ENCODE results near the gene HOXD1.

Gene HOXD1

DNA sequence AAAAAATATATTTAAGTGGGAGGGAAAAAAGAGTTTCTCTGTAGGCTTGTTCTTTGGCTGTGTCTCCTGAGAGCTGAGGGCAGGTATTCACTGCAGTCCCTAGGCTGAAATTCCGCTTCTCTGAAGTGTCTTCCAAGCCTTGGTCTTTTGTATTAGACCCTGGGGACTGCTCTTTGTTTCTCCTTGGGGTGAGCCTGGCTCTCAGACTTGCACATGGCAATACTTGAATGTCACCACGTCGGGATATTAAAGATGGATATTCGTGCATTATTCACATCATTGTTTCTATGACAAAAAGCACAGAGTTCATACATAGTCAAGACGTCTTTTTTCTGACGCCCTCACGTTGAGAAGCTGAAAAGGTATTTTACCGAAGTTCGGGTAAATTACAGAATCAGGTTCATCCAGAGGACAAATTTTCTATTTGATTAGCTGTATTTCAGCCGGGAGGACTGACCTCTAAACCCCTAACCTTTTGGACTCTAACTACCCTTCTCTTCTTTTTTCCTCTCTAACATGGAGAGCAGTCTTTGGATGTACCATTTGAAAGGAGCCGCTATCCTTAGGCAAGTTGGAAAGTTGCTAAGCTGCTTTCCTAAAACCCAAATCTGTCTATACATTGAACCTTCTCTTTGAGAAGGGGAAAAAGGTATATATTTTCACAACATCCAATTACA lies 33.8 kb upstream of the HOXD1 start:
- no peak for DNase-seq

DNA sequence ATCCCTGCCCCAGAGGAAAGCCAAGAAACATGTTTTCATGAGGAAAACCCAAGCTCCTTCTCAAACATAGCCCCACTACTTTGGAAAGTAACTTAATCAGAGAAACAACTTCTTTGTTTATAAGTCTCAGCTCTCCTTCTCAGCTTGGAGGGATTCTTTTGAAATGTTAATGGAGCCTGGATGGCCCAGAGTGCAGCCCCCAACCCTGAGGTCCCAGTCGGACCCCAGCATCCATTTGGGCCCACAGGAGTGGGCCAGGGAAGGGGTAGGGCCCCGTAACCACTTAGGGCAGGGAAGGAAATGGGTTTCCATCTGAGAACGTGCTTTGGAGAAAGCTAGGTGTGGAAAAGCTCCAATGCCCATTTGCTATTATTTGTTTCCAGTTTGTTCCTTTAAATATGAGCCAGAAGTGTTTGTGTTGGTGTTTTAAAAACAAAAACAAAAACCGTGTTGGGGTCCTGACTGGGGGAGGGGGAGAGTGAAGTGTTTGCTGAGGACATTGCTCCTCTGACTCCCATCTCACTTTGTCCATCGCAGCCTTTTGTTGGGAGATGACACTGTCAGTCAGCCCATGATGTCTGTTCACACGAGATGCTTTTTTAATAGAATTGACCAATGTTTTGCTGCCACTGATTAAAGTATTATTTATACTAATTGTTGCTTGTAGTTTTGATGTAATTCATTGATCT lies 33.0 kb upstream of the HOXD1 start:
- no peak for DNase-seq

DNA sequence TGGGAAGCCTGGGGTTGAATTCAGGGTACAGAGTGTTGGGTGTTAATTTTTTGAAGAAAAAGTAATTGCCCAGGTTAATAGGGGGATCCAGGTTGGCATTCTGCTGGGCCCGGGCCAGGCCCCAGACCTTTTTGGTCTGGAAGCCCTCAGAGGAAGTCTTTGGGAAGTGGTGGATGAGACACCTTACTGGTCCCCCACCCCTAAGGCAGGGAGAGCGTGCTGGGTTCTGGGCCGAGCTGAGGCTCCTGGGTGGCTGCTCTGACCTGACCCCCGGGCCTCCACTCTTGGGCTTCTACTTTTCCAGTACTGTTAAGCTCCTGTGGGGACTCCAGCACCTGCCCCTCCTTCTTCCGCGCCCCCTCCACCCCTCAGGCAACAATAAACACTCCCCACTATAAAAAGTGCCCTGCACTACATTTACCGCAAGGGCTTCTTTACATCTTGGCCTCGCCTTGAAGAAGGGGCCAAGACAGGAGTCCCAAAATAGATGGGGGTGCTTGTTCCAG lies 32.1 kb upstream of the HOXD1 start:
- DNase-seq: no peak

- no peak for DNase-seq
Measured at GRCh38 chr2:176156807-176157498, 31.5 kb upstream of the HOXD1 start, which contains the start of gene HOXD3. HOXD3 (plus strand) TSS chr2:176157307; CDS start chr2:176169115, 11,808 bp downstream.

DNA sequence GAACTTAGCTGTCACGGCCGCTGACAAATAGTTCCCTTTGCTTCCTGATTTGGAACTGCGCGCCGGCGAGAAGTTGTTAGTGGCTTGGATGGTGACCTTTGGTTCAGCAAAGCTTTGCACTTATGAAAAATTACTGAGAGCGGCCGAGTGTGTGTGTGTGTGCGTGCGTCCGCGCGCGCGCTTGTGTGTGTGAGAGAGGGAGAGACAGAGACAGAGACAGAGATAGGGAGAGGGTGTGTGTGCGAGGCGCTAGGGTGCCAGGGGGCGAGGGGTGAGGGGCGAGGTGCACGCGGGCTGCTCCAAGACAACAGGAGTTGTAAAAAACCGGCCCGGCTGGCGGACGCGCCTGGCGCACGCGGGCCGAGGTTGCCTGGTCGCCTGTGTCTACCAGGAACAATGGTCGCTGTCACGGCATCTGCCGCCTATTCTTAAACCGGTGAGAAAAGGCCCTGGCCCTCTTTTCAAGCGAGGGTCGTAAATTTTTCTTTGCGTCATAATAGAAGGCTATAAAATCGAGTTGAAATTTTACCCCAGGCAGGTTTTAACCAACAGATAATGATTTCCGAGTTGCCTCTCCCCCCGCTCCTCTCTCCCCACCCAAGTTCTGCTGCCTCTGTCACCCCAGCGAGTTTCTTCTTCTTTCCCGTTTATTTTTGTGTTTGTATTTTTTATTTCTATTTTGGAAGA lies 30.8 kb upstream of the HOXD1 start:
- DNase-seq: no peak

DNA sequence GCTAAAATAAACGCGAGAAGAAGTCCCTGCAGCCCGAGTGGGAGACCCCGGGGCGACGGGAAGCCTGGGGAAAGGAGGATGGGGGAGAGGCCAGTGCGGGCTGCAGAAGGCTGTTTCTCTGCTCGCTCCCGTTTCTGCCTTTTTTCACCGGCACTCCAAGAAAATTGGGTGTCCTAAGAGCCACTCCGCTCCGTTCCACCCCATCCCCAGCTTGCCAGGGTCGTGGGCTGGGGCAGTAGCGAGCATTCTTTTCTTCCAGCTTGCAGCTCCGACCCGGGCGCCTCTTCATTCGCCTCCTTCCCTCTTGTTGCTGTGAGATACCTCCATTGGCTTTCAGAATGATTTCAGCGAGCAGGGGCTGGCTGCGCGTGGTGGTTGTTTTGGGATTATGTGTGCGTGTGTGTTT lies 30.3 kb upstream of the HOXD1 start:
- DNase-seq: no peak

DNA sequence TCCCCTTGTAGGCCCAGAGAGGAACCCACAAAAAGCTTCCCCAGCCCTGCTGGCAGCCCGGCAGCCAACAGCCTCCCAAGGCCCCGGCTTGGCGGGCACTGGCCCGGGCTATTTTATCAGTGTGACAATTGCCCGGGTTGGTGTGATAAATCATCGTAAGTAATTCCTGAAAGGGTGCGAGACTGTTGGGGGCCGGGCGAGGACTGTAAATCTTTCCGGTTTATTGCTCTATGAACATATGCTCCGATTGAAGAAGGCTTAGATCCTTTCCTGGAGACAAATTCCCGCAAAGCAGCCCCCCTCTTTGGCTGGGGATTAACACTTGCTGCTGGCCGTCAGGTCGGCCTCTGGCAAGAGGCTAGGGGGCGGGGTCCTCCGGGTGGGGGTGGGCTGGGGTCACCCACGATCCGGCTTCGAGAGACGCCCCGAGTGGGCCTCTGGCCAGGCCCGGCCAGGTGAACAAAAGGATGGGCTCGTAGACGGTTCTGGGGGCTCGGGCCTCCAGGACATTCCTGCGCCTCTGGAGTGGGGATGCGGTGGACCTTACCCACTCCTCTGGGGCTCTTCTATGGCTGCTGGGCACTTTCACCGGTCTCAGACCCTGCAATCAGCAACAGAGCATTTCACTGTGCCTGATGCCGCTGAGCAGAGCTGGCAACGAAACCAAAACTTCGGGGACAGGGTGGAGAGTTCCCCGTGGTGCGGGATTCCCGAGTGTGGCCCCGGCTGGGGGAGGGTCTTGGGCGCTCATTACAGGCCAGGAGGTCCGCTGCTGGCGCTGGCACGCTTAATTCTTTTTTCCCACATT lies 29.4 kb upstream of the HOXD1 start:
- DNase-seq: no peak

DNA sequence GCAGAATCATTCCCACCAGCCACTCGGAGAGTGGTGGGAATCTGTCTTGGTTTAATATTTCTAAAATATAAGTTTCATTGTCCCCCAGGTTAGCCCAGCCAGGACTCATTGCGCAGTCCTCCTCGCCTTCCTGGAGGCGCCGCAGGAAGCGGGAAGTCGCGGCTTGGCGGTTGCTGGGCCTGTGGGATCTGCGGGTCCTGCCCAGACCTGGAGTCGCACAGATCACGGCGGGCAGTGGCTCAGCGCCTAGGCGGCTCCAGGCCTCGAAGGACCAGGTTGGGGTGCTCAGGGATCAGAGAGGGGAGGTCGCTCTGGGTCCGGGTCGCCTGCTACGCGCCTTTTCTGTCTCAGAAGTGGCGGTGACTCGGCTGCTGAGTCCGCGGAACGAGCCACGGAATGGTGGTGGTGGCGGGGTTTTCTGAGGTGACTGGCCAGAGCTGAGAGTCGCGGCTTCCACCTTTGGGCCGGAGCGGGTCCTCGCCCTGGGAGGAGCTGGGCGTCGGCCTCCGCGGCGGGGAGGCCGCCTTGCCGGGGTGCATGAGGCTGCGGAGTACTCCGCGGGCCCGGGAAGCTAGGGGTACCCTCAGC lies 28.7 kb upstream of the HOXD1 start:
- no peak for DNase-seq

DNA sequence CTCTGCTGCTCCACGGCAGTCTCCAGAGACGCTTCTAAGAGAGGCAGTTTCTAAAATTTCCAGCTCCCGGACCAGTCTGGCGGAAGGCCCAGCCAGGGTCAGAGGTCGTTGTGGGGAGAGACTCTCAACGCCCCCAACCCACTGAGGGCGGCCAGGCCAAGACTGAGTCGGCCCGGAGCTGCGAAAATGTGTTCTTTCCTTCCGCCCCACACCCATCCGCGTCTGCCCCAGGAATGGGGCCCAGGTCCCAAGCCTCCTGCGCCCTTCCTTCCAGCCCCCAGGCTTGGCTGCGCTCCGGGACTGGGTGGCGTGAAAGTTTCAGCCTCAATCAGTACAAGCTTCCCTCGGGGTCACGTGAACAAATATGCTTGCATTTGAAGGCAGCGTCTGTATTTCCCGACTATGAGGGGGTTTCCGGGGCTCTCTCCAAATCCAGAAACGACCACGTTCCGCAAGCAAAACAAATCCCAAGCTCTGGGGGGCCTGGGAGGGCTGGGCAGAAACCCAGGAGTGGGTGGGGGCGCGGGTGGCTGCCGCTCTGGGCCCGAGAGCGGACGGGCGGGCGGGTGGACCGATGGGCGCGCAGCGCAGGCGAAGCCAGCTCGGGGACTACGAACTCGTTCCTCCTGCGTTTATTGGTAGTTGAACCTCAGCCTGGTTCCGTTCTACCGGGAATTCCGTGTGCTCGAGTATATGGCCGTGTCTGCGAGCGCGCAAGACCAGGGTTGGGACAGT lies 28.1 kb upstream of the HOXD1 start:
- DNase-seq: no peak

DNA sequence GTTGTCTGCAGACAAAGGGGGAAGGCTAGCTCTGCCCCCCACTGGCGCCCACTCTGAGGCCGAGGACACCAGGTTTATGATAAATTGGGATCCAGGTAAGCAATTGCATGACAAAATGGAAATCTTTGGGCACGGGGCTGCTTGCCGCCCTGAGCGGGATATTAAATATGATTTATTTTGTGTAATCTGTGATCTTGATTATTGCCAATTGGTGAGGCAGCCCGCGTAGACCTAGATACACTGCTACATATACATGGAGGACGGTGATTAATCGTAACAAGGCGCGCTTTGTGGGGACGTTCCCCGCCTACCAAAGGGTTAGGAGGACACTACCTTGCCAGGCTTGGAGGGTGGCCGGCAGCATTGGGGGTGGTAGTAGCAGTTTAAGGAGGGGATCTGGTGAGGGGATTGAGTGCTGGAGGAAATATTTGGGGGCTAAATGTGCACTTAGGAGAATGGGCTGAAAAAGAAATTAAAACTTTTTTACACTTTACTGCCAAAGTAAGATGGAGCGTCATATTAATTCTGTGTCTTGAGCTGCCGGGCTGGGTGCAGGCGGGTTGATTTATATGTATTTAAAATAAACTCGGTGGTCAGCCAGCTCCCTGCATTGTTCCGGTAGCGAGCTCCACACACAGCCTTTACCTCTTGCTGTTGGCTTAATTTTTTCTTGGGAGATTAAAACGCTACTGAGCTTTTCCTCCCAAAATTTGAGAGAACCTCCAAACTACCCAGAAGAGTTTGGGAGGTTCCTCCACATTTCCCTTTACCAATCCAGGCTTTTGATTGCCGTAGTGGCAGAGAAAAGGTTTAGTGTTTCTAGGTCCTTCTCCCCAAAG lies 27.3 kb upstream of the HOXD1 start:
- DNase-seq: no peak

DNA sequence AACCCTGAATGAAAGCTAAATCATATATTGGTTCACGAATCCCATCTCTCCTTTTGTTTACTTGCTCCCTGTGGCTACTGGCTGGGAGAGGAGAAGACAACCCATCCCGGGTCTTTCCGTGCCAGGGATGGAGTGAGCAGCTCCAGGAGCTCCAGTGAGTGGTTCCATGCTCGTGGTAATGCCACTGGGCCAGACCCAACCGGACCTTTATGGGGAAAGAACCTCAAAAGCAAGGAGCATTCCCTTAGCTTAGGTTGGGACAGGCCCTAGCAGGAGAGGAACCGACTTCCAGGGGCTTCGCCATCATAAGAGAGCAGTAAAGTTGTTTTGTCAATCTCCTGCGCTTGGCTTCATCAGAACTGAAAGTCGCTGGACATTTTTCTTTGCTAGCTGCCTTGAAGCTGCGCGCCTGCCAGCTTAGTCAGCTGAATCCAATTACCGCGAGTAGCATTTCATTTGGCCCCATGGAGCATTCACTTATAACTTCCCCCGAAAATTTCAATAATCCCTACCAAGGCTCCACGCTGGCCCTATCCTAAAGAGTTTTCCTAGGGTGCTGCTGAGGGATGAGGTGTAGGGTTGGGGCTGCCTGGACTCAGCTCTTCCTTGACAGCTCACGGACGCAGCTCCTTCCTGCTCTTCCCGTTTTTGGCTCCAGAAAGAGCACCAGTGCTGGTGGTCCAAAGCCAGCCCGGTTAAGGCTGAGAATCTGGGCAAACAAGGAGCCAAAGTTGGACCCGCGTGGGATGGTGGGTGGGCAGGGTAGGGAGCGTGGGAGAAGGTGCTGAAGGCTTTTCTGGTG lies 26.4 kb upstream of the HOXD1 start:
- no peak for DNase-seq

GRCh38 chr2:176162911-176163671 lies 25.4 kb upstream of the HOXD1 start:
- DNase-seq: no peak

GRCh38 chr2:176163672-176164056 lies 24.8 kb upstream of the HOXD1 start:
- no peak for DNase-seq

GRCh38 chr2:176164201-176164600 lies 24.3 kb upstream of the HOXD1 start:
- no peak for DNase-seq

DNA sequence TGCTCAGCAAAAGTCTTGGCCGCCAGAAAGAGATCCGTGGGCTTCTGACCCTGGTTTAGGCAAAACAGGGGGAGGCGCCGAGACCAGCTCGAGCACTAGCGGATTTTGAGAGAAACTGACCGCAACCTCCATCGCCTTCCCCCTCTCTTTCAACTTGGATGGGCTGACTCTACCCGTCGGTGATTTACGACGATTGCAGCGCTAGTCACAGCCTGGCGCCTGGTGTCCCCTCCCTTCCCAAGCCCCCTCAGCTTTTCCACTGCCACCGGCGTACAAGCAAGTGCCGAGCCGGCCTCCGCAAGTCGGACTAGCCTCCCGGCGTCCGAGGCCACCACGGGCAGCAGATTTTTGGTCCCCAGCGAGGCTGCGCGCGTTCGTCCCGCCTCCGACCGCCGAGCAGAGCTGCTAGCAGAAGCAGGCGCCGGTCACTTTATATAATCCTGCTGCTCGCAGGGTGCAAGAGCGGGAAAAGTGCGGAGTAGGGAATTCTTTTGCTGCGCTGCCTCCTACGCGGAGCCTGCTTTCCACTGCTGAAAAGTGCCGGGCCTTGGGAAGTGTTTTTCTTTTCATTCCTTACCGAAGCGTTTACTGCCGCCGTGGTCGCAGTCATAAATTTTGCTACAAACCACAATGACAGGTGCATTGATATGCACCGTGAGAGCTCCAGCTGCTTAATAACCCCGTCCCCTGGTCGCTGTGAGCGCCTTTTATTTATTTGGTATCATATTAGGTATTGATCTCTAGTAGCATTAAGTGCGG lies 23.7 kb upstream of the HOXD1 start:
- DNase-seq: no peak

DNA sequence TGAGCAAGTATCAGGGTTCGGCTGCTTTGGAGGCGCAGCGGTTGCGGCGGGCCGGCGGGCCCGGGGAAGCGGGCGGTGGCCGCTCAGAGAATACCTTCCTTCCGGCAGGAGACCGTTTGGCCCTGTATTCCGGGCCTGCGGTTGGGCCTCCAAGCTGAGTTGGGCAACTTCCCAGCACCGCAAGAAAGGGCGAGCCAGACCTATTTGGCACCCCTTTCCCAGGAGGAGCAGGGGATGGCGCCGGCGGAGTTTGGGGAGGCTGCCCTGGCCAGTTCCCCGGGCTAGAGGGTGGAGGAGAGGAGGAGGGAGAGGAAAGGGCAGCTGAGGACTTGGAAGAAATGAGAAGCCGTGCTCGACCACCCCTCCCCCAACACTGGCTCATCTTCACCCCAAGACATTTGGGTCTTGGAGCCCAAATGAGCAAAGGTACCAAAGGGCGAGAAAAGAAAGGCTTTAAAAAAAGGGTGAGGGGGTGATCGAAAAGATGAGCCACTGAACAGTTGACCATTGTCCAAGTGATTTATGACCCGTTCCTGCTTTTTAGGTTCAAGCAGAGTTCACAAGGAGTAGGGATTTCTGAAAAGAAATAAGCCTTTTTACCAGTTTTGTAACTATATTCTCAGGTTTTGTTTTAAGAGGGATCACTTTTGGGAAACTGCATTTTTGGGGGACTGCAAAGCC lies 23.0 kb upstream of the HOXD1 start:
- DNase-seq: no peak

- no peak for DNase-seq
Measured at GRCh38 chr2:176166272-176166671, 22.2 kb upstream of the HOXD1 start.

Measured in NCI-H1092 treated with DMSO at 0.1 percent for 48 hours (cell line).